ENCODE results near the gene INSIG1. TPM values are rescaled to one million over a fixed set of nuclear protein-coding genes. Genes with fewer than 3 reads are reported as not detected.

The INSIG1 gene
- total RNA-seq, 1 donor from 2014 or later, result 25.1 TPM

DNA sequence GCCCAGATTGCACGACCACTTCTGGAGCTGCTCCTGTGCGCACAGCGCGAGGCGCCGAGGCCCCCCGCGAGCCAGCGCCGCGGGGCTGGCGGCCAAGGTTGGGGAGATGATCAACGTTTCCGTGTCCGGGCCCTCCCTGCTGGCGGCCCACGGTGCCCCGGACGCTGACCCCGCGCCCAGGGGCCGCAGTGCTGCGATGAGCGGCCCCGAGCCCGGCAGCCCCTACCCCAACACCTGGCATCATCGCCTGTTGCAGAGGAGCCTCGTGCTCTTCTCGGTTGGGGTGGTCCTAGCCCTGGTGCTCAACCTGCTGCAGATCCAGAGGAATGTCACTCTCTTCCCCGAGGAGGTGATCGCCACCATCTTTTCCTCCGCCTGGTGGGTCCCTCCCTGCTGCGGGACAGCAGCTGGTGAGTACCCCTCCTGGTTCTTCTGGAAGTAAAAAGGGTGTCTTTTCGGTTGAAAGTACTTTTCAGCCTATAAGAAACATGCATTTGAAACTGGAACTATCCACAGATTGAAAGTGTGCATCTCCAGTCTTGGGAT lies 683 bp downstream of the INSIG1 start:
- H3K9ac ChIP-seq (ENCODE audit: low read depth in 1 of 3, low read length in 3 of 3), result peak overlapping the region; percentile 62 to 83 (median 68)

DNA sequence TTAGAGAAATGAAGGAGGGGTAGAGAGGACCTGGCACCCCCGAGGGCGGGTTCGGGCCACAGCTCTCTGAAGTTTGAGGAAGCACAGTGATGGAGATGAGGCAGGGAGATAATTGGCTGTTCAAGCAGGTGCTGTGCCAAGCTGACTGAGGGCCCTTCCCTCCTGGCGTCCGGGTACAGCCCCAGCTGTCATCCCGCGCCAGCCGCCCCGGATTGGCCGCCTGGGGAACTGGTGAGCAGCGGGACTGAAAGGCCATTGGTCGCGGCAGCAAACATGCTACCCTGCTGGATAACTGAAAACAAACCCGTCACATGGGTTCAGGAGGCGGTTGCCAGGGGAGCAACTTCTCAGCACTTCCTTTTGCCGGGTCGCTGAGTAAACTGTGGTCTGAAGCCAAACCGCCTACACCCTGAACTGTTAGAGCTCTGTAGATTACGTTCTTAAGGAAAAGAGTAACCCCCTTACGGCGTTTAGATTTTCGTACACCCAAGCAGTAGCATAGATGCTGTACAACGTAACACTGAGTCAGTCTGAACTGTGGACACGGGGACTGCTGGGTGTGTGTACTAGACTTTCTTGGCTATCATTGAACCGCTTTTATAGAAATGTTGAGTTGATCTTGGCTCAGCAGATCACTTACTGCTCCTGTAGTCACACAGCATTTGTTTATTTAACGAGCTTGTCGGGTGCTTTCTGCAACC lies 1.3 kb downstream of the INSIG1 start:
- H3K36me3 ChIP-seq (ENCODE audit: control insufficient read depth in 3 of 3, insufficient read depth in 3 of 3, low read length in 3 of 3), result peaks cover 0 to 18% (median 4%) of the 10 kb centered on the region in 3 donors
- H3K4me1 ChIP-seq (ENCODE audit: control insufficient read depth in 3 of 3, insufficient read depth in 3 of 3, low read length in 3 of 3), result peaks cover 23 to 27% (median 26%) of the 10 kb centered on the region in 3 donors
- H3K9me3 ChIP-seq (ENCODE audit: control insufficient read depth in 3 of 3, low read length in 3 of 3), result no peaks in the 10 kb centered on the region
- peak overlapping the region; percentile 73 for H3K27ac ChIP-seq (ENCODE audit: low read depth, low read length)
- H3K4me3 ChIP-seq (ENCODE audit: low read length in 3 of 3), result peak overlapping the region; percentile 78 to 86 (median 82)
- no peaks in the 10 kb centered on the region for H3K27me3 ChIP-seq (ENCODE audit: control insufficient read depth in 3 of 3, insufficient read depth in 3 of 3, low read length in 3 of 3)
- H3K9ac ChIP-seq (ENCODE audit: low read depth in 1 of 3, low read length in 3 of 3), result peak overlapping the region; percentile 42 to 83 (median 63)

More for the DNA sequence above, 683 bp downstream of the INSIG1 start:
- peak overlapping the region; percentile 78 to 86 (median 82) for H3K4me3 ChIP-seq (ENCODE audit: low read length in 3 of 3)
- no peaks in the 10 kb centered on the region for H3K27me3 ChIP-seq (ENCODE audit: control insufficient read depth in 3 of 3, insufficient read depth in 3 of 3, low read length in 3 of 3)
- H3K4me1 ChIP-seq (ENCODE audit: control insufficient read depth in 3 of 3, insufficient read depth in 3 of 3, low read length in 3 of 3), result peaks cover 23 to 27% (median 26%) of the 10 kb centered on the region in 3 donors
- peak overlapping the region; percentile 73 for H3K27ac ChIP-seq (ENCODE audit: low read depth, low read length)
- no peaks in the 10 kb centered on the region for H3K9me3 ChIP-seq (ENCODE audit: control insufficient read depth in 3 of 3, low read length in 3 of 3)
- H3K36me3 ChIP-seq (ENCODE audit: control insufficient read depth in 3 of 3, insufficient read depth in 3 of 3, low read length in 3 of 3), result peaks cover 0 to 12% (median 4%) of the 10 kb centered on the region in 3 donors

DNA sequence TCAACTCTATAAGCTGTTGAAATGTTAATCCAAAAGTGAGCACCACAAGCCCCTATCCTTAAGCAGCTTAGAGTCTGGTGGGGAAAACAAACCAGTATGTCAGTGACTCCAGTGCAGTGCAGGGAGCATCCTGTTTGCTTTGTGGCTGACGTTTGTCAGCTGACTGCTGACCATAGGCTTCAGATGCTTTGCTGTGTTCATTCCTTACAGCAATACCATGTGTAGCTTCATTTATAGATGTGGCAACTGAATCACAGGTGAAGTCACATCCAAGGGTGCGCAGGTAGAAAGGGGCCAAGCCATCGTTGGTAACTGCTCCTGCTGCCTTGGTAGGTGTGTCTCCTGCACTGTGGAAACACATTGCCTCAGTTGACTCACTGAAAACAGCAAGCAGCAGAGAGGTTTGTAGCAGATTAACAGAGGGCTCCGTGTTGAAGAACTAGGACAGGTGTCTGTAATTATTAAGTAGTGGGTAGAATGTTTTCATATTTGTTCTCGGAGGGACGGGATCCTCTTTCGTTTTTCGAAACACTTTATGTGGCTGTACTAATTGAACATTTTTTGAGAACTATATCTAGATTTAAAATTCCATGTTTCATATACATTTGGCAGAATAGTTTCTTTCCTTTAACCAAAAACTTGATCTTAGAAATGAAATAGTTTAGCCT lies 2.0 kb downstream of the INSIG1 start:
- H3K9me3 ChIP-seq (ENCODE audit: control insufficient read depth in 3 of 3, low read length in 3 of 3), result no peaks in the 10 kb centered on the region
- peak overlapping the region; percentile 42 to 83 (median 63) for H3K9ac ChIP-seq (ENCODE audit: low read depth in 1 of 3, low read length in 3 of 3)
- peak overlapping the region; percentile 78 to 86 (median 82) for H3K4me3 ChIP-seq (ENCODE audit: low read length in 3 of 3)
- no peaks in the 10 kb centered on the region for H3K27me3 ChIP-seq (ENCODE audit: control insufficient read depth in 3 of 3, insufficient read depth in 3 of 3, low read length in 3 of 3)
- H3K27ac ChIP-seq (ENCODE audit: low read depth, low read length), result peak overlapping the region; percentile 67
- H3K4me1 ChIP-seq (ENCODE audit: control insufficient read depth in 3 of 3, insufficient read depth in 3 of 3, low read length in 3 of 3), result peaks cover 23 to 27% (median 26%) of the 10 kb centered on the region in 3 donors
- peaks cover 0 to 23% (median 4%) of the 10 kb centered on the region in 3 donors for H3K36me3 ChIP-seq (ENCODE audit: control insufficient read depth in 3 of 3, insufficient read depth in 3 of 3, low read length in 3 of 3)

DNA sequence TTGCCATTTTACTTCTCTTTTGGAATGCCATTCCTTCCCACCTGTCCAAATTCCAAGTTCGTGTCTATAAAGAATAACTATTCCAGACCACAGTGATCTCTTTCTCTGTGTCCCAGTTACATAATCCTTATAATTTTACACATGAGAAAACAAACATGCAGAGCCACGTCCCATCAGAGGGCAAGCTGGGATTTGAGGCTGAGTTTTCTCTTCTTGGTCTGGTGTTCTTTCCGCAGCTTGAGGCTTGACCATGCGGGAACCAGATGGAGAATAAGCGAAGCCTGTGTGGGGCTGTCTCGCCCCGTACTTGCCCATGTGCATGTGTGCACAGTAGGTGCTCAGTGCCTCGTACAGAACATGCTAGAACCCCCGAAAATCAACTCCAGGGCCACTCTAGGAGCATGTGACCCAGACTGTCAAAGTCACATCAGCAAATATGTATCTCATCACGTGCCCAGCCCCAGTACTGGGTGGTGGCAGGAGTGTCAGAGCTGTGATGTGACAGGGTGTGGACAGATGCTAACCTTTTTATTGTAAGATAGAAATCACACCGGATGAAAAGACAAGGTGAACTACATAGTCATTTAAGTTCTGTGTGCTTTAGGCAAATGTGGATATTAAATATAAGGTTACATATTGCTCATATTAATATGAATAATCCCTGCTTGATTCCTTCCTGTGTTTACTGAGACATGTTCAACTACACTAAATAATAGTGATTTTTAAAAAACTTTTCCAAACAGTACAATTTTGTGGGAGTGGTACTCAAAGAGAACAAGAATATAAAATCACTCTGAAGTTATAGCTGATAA lies 3.2 kb downstream of the INSIG1 start:
- Histone ChIP-seq H3K27me3 (ENCODE audit: control insufficient read depth in 3 of 3, insufficient read depth in 3 of 3, low read length in 3 of 3) (no peaks in the 10 kb centered on the region), H3K9me3 (ENCODE audit: control insufficient read depth in 3 of 3, low read length in 3 of 3) (no peaks in the 10 kb centered on the region), H3K4me3 (ENCODE audit: low read length in 3 of 3) (no peak overlapping the region), H3K36me3 (ENCODE audit: control insufficient read depth in 3 of 3, insufficient read depth in 3 of 3, low read length in 3 of 3) (peaks cover 4 to 29% (median 6%) of the 10 kb centered on the region in 3 donors), H3K4me1 (ENCODE audit: control insufficient read depth in 3 of 3, insufficient read depth in 3 of 3, low read length in 3 of 3) (peaks cover 23 to 27% (median 26%) of the 10 kb centered on the region in 3 donors), H3K9ac (ENCODE audit: low read depth in 1 of 3, low read length in 3 of 3) (no peak overlapping the region), H3K27ac (ENCODE audit: low read depth, low read length) (no peak overlapping the region)

DNA sequence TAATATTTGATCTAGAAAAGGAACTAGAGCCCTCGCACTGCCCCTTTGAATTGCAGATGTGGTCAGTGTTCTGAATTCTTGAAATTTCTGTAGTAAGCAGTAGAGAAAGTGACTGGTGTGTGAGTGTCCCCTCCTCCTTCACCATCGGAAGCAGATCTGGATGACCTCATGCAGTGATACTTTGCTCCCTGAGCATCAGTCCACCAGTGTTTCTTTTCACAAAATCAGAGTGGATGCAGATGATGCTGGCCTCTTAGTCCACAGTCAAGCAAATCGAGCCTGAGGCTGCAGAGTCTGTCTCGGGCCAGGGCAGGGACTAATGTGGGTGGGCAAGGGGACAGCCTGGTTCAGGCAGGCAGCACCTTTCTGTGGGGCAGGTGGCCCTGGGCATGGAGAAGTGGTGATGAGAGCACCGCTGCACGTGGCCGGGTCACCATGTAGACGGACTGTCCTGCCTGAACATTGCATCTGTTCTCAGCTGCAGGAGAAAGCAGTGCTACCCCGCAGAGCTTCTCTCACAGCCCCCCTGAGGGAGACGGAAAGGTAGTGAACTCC lies 5.4 kb downstream of the INSIG1 start:
- H3K4me1 ChIP-seq (ENCODE audit: control insufficient read depth in 3 of 3, insufficient read depth in 3 of 3, low read length in 3 of 3), result peaks cover 16 to 18% (median 16%) of the 10 kb centered on the region in 3 donors
- no peaks in the 10 kb centered on the region for H3K27me3 ChIP-seq (ENCODE audit: control insufficient read depth in 3 of 3, insufficient read depth in 3 of 3, low read length in 3 of 3)
- H3K36me3 ChIP-seq (ENCODE audit: control insufficient read depth in 3 of 3, insufficient read depth in 3 of 3, low read length in 3 of 3), result peaks cover 4 to 40% (median 9%) of the 10 kb centered on the region in 3 donors
- H3K9me3 ChIP-seq (ENCODE audit: control insufficient read depth in 3 of 3, low read length in 3 of 3), result no peaks in the 10 kb centered on the region
- H3K27ac ChIP-seq (ENCODE audit: low read depth, low read length), result no peak overlapping the region
- H3K4me3 ChIP-seq (ENCODE audit: low read length in 3 of 3), result no peak overlapping the region
- H3K9ac ChIP-seq (ENCODE audit: low read depth in 1 of 3, low read length in 3 of 3), result no peak overlapping the region

DNA sequence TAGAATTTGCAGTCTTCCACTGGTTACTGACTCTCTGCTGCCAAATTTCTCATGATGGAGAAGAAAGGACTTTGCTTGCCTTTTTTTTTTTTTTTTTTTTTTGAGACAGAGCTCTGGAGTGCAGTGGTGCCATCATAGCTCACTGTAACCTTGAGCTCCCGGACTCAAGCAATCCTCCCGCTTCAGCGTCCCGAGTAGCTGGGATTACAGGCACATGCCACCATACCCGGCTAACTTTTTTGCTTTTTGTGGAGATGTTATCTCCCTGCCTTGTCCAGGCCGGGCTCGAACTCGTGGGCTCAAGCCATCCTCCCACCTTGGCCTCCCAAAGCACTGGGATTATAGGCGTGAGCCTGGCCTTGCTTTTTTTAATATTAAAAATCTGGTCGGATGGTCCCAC lies 6.2 kb downstream of the INSIG1 start:
- Histone ChIP-seq H3K9me3 (ENCODE audit: control insufficient read depth in 3 of 3, low read length in 3 of 3) (no peaks in the 10 kb centered on the region), H3K4me1 (ENCODE audit: control insufficient read depth in 3 of 3, insufficient read depth in 3 of 3, low read length in 3 of 3) (peaks cover 9 to 12% (median 11%) of the 10 kb centered on the region in 3 donors), H3K27me3 (ENCODE audit: control insufficient read depth in 3 of 3, insufficient read depth in 3 of 3, low read length in 3 of 3) (no peaks in the 10 kb centered on the region), H3K36me3 (ENCODE audit: control insufficient read depth in 3 of 3, insufficient read depth in 3 of 3, low read length in 3 of 3) (peaks cover 8 to 47% (median 15%) of the 10 kb centered on the region in 3 donors), H3K27ac (ENCODE audit: low read depth, low read length) (no peak overlapping the region), H3K4me3 (ENCODE audit: low read length in 3 of 3) (no peak overlapping the region), H3K9ac (ENCODE audit: low read depth in 1 of 3, low read length in 3 of 3) (no peak overlapping the region)

DNA sequence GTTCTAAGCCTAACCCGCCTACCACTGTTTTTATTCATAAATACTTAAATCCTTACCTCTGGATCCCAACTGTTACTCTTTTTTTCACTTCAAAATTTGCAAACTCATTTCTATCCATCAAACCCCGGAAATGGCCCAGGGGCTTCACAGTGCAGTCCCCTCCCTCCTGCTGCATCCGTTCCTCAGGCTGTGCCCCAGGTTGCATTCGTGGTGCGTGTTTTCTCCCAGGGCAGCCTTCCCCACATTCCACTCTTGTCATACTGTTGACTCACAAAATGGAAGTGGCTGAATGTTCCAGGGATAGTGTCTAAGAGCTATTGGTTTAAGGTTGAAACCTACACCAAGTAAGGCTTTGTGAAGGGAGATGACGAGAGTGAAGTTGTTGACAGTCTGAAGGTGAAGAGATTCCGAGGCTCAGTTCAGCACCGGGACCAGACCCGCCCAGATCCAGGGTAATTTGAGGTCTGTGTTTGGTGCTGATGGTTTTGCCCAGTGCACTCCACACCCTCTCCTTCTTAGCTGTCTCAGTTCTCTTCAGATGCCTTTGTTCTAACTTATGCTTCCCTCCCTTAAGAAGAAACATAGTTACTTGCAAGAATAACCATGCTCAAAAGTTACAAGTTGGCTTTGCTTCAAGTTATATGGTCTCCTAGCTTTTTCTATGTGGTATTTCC lies 7.7 kb downstream of the INSIG1 start:
- H3K4me3 ChIP-seq (ENCODE audit: low read length in 3 of 3), result no peak overlapping the region
- no peak overlapping the region for H3K27ac ChIP-seq (ENCODE audit: low read depth, low read length)
- H3K9me3 ChIP-seq (ENCODE audit: control insufficient read depth in 3 of 3, low read length in 3 of 3), result no peaks in the 10 kb centered on the region
- H3K9ac ChIP-seq (ENCODE audit: low read depth in 1 of 3, low read length in 3 of 3), result no peak overlapping the region
- H3K27me3 ChIP-seq (ENCODE audit: control insufficient read depth in 3 of 3, insufficient read depth in 3 of 3, low read length in 3 of 3), result no peaks in the 10 kb centered on the region
- H3K4me1 ChIP-seq (ENCODE audit: control insufficient read depth in 3 of 3, insufficient read depth in 3 of 3, low read length in 3 of 3), result peaks cover 0 to 4% (median 2%) of the 10 kb centered on the region in 3 donors
- peaks cover 10 to 56% (median 19%) of the 10 kb centered on the region in 3 donors for H3K36me3 ChIP-seq (ENCODE audit: control insufficient read depth in 3 of 3, insufficient read depth in 3 of 3, low read length in 3 of 3)

DNA sequence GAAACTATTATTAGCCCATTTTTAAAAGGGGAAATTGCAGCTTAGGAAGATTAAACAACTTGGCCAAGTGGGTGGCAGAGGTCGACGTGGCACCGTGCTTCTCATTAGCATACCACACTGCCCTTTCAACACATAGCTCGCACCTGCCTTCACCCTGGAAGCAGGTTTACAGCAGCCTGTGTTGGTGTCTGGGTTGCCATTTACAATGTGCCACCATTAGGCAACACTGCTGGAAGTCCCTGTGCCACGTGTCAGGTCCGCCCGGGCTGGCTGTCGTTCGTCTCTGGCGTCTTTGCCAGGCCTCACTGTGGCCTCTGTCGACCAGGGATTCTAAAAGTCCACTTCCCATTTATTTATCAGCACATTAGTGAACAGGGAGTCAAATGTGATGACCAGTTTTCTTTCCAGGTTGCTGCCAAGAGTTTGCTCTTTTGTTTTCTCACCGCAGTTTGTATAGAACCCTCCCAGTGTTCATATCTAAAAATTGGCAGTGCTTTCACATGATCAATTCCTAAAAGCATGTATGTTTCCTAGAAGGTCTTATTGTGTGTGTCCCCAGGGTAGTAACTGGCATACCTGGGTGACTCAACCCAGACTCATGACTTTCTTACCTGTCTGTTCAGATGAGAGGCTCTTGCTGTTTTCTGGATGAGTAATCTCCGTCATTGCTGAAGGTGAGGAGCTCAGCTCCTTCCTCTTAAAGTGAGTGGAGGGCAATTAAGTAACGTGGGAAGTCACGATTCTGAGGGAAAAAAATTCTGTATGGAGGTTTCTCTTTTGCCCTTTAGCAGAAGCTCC lies 9.2 kb downstream of the INSIG1 start:
- H3K9ac ChIP-seq (ENCODE audit: low read depth in 1 of 3, low read length in 3 of 3), result no peak overlapping the region
- no peaks in the 10 kb centered on the region for H3K27me3 ChIP-seq (ENCODE audit: control insufficient read depth in 3 of 3, insufficient read depth in 3 of 3, low read length in 3 of 3)
- no peak overlapping the region for H3K4me3 ChIP-seq (ENCODE audit: low read length in 3 of 3)
- no peaks in the 10 kb centered on the region for H3K9me3 ChIP-seq (ENCODE audit: control insufficient read depth in 3 of 3, low read length in 3 of 3)
- no peak overlapping the region for H3K27ac ChIP-seq (ENCODE audit: low read depth, low read length)
- H3K36me3 ChIP-seq (ENCODE audit: control insufficient read depth in 3 of 3, insufficient read depth in 3 of 3, low read length in 3 of 3), result peaks cover 10 to 60% (median 23%) of the 10 kb centered on the region in 3 donors
- no peaks in the 10 kb centered on the region for H3K4me1 ChIP-seq (ENCODE audit: control insufficient read depth in 3 of 3, insufficient read depth in 3 of 3, low read length in 3 of 3)

All from skeletal muscle tissue (tissue), 4 donors.